NCI-H345 (cell line): ENCODE data around the gene SLC9A9.
A peak's percentile ranks its signal among the peaks of the same experiment; 100 is the strongest.

Experiments used
- DNase-seq: peaks from one replicate; lab custom pipeline; 2025; lab: John Stamatoyannopoulos, UW

The SLC9A9 gene

DNA sequence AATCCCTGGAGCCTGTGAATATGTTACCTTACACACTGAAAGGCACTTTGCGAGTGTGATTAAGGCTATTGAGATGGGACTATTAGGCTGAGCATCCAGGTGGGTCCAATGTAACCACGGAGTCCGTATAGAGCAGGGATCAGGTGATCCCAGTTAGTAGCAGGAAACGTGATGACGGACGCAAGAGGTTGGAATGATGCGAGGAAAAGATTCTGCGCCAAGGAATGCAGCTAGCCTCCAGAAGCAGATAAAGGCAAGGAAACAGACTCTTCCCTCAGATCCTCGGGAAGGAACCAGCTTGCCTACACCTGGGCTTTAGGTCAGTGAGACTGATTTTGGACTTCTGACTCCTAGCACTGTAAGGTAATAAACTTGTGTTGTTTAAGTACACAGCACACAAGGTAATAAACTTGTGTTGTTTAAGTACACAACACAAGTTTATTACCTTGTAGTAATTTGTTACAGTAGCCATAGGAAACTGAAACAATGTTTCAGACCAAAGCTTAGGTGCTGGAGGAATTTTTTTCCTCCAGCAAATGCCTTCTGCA lies 603.7 kb downstream of the SLC9A9 start:
- DNase-seq: no peak

- DNase-seq: no peak
These were observed 604.6 kb downstream of the SLC9A9 start for GRCh38 chr3:143243686-143244085.

DNA sequence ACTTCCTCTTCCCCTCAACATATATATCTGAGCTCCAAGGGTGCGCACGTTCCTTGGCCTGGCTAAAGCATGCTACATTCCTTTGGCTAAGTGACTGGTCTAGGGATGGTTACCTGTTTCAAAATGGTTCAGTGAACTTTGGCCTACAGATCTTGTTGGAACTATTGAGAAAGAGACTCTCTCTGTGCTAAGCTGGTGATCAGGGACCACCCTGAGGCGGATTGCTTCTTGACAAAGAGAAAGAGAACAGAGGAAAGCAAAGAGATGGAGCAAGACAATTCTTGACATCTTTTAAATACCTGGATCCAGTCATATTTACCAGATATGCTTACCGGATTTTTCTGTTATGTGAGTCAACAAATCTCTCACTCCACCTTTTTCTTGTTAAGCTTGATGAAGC lies 605.6 kb downstream of the SLC9A9 start:
- no peak for DNase-seq

DNA sequence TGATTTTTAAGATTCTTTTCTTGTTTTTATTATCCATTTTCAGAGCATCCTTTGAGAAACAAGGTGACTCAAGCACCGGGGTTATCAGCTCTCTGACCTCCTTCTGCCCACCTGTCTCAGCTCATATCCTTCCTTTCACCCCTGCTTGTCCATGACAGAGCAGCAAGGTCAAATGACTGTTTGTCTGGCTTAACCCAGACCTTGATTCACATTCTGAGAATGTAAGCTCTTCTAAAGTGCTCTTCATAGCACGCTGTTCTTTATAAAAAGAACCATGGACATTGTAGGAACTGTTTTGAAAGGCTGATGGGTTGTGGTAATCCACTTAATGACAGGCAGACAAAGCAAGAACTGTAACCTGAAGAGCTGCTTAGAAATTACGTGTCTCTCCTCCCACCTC lies 606.2 kb downstream of the SLC9A9 start:
- DNase-seq: no peak

GRCh38 chr3:143241481-143241951 lies 606.8 kb downstream of the SLC9A9 start:
- DNase-seq: no peak

DNA sequence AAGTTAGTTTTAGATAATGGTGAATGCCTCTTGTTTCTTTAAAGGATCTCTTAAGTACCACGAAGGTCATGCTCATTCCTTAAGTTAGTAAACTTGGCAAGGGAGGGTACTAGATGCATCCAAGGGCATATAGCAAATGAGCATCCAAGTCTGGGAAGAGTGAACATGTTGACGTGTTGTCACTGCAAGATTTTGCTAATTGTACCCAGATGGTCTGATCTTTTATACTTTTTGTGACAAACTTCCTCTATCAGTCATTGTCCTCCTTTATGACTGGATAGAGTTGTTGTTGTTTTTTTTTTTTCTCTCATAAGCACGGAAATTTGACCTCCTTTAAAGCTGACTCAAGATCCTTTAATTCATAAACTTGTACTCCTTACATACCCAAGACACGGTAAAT lies 607.4 kb downstream of the SLC9A9 start:
- DNase-seq: no peak

GRCh38 chr3:143239031-143239430 lies 609.2 kb downstream of the SLC9A9 start:
- no peak for DNase-seq

- no peak for DNase-seq
These were observed 611.1 kb downstream of the SLC9A9 start for GRCh38 chr3:143237077-143237627.

DNA sequence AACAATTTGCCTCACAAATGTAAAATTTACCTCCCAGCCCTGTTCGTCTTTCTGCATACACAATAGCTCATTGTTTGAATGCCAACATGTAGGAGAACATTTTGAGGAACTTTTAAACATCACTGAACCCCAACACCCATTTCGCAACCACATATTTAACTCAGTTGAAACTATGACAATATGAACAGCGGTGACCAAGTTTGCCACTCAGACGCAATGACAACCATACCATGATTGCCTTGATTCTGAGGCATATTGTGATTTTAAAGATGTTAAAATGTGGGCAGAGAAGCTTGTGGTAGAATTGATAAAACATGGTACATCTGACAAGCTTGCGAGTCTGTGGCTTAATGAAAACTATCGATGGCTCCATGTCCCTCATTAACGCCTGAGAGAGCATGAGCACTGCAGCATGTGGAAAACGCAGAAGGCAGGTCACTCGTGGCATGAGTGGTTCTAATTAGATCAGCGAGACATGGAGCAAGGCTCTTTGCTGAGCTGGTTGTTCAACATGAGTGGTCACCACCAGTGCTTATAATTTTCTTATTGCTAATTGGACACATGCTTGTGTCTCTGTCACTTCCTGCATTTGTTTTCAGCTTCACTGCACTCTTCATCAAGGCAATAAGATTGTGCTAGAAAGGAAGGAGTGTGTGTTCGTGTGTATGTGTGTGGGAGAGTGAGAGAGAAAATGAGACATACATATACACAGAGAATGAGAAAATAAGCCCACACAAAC lies 611.9 kb downstream of the SLC9A9 start:
- DNase-seq: no peak

GRCh38 chr3:143235614-143236204 lies 612.6 kb downstream of the SLC9A9 start:
- no peak for DNase-seq

GRCh38 chr3:143234526-143234925 lies 613.7 kb downstream of the SLC9A9 start:
- DNase-seq: no peak

DNA sequence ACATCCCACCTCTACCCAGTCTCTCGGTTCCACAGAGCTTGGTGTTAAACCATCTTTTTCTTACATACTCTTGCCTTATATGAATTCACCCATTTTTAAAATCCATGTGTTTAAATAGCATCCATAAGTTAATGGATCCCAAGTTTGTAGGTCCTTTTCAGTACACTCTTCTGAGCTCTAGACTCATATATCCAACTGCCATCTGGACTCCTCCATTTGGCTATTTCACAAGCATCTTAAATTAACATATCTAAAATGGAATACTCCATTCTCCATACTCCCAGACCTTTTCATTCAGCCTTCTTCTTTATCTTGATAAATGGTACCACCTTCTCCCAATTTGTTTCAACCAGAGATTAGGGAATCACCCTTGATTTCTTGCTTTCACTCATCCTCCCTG lies 615.3 kb downstream of the SLC9A9 start:
- no peak for DNase-seq

DNA sequence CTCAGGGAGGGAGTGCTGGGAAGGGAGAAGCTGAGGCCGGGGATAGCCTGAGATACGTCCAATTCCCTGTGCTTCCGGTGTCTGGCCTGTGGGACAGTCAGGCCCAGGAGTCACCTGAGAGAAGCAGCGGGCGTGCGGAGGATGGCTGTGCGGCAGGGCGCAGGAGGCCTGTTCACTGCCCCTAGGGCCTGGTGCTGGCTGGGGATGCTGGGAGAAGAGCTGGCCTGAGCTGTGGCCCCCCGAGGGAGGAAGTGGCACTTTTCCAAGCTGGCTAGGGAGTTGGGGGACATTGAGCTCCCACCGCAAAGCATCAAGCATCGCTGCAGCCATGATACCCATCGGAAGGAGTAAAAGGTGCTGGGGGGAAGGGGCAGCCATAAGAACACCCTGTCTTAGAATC lies 619.9 kb downstream of the SLC9A9 start:
- DNase-seq: no peak

DNA sequence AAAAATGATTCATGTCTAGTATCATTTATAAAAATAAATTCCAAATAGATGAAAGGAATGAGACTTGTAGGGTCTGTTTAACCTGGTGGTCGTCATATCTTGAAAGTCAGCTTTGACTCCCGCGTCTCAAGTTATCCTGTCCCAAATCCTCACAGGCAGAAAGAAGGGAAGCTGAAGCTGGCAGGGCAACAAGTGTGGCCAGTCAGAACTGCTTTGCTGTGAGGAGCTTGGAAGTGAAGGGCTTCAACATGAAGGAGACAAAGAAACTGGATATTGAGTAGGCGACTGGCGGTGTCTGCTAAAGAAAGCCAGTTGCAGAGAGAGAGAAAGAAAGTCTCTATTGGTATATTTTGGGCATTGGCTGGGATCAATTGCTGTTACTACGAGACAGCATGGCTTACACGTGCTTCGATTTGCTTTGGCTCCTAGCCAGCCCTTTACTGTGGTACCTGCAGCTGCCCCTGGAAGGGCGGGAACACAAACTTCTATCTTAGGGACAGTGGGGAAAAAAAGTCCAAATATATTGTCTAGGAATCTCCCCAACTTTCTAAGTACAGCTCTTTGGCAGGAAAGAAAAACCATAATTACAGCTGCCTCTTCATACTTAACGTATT lies 621.5 kb downstream of the SLC9A9 start:
- DNase-seq: peak; percentile 24

- no peak for DNase-seq
These were observed 623.6 kb downstream of the SLC9A9 start for GRCh38 chr3:143224716-143225115.

DNA sequence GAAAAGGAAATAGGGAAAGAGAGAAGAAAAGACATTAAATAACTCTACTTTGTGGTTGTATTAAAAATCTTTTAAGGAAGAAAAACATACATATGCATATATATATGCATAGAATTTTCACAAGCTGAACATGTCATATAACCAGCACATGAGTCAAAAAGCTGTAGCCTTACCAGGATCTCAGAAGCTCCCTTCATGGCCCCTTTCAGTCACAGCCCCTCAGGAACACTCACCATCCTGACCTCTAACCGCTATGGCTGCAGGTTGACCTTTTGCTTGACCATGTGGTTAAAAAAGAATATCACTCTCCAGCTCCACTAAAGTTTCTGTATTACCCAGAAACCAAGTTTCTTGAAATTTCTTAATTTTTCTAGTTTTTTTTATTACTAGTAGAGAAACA lies 625.3 kb downstream of the SLC9A9 start:
- no peak for DNase-seq

- DNase-seq: no peak
These were observed 625.8 kb downstream of the SLC9A9 start for GRCh38 chr3:143222505-143222904.

DNA sequence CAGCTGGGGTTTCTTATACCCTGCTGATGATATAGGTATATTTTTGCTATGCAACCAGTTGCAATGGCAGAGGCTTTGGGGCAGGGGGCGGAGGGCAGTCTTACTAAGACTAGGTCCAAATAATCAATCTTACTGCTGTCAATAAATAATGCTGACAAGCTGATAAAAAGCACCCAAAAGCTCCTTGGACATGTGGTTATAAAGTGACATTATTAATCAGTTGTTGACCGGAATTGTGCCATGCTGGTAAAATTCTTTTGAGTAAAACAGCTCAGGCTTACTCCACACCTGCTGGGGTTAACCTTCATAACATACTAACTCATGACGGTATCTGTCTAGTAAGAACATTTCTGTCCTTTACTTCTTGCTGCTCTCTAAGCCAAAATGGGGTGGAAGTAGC lies 626.8 kb downstream of the SLC9A9 start:
- no peak for DNase-seq

DNA sequence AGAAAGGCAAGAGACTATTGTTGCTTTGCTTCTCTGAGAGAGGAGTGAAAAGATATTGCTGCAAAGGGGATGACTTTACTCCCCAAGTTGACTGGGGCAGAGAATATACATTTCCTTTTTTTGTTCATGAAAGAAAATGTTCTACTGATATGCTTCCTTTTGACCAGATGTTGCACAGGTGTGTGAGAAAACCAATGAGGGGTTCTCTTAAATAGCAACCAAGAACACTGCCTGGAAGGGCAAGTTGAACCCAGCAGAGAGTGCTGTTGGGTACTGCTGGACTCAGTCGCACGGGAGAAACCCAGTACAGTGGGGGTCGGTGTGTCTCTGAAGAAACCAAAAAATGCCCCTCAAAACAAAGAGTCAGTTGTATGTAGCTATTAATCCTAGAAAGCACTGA lies 627.5 kb downstream of the SLC9A9 start:
- no peak for DNase-seq

GRCh38 chr3:143218166-143218835 lies 630.0 kb downstream of the SLC9A9 start:
- DNase-seq: no peak

DNA sequence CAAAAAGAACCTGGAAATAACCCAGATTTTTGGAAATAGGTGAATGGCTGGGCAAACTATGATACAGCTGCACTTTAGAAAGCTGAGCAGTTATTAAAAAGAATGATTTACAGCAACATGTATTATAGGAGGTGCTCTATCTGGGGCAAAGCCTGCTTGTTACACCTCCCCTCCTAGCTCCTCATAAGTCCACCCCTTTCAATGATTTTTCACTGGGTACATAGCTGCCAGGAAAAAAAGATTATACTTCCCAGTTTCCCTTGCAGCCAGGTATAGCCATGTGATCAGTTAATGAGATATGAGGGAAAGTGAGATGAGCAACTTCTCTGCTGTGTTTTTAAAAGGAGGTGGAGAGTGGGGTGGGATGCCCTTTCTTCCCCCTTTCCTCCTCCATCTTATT lies 631.0 kb downstream of the SLC9A9 start:
- DNase-seq: no peak

DNA sequence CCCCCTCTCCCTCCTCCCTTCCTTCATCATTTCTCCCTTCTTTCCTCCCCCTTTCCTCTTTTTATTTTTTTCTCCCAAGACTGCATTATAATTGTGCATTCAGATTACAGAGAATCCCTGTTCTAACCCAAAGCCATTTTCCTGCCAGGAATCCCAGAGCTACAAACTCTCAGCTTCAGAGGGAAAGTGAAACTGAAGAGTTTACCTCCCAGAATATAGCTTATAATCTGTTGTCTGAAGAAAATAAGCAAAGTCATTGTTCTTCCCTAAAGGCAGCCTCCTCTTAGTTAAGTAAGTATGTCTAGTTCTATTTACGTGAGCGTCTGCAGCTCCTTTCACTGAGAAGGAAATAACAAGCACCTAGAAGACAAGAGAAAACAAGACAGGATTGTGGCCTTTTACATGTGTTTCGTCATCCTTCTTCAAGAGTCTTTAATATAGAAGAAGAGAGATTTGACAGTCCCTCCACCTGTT lies 631.5 kb downstream of the SLC9A9 start:
- DNase-seq: no peak
